Activated T-cell treated with anti-CD3 and anti-CD28 coated beads, Interleukin-2, amount 50 U/mL, for 24 hours (primary cell): ENCODE measurements around the gene AVL9.
"Not testable (repeated sequence)": the region's sequence is repeated elsewhere in the genome, so short reads cannot be mapped to it uniquely, and the experiment has no call there.

ENCODE experiments used
- DNase-seq: peaks from one replicate; pipeline ENCODE4 v3.0.0-alpha.2; 2020
- H3K27ac Mint-ChIP-seq: 2 replicates; pipeline ENCODE4 v1.8.0; 2020; ENCODE audit warnings: mild to moderate bottlenecking, mixed read lengths
- H3K27me3 Mint-ChIP-seq: 2 replicates; pipeline ENCODE4 v1.8.0; 2020; ENCODE audit warnings: mixed read lengths
- H3K36me3 Mint-ChIP-seq: 2 replicates; pipeline ENCODE4 v1.8.0; 2020; ENCODE audit warnings: low read depth, mixed read lengths
- H3K4me1 Mint-ChIP-seq: 2 replicates; pipeline ENCODE4 v1.8.0; 2020; ENCODE audit warnings: low read depth, mixed read lengths
- H3K4me3 Mint-ChIP-seq: 2 replicates; pipeline ENCODE4 v1.8.0; 2020; ENCODE audit warnings: mild to moderate bottlenecking, moderate library complexity, mixed read lengths
- H3K9me3 Mint-ChIP-seq: 2 replicates; pipeline ENCODE4 v1.8.0; 2020; ENCODE audit warnings: mixed read lengths

Gene AVL9

GRCh38 chr7:32495298-32496051 lies at the start of gene AVL9:
TSS of gene AVL9 (plus strand) at chr7:32495489. CDS start at chr7:32495710, 221 bp downstream.
- H3K27me3 Mint-ChIP-seq: no peaks in the 10 kb centered on the region
- peak within 1 kb of the TSS; percentile 99 for H3K27ac Mint-ChIP-seq

GRCh38 chr7:32447218-32447617 lies 48.1 kb upstream of the AVL9 start:
- H3K4me3 Mint-ChIP-seq: no peak overlapping the region
- no peaks in the 10 kb centered on the region for H3K36me3 Mint-ChIP-seq
- H3K27ac Mint-ChIP-seq: no peak overlapping the region
- H3K9me3 Mint-ChIP-seq: no peaks in the 10 kb centered on the region
- no peaks in the 10 kb centered on the region for H3K4me1 Mint-ChIP-seq
- H3K27me3 Mint-ChIP-seq: peaks cover 12% of the 10 kb centered on the region
- DNase-seq: no peak

More at GRCh38 chr7:32495298-32496051, at the start of gene AVL9:
- peak; percentile 100 for DNase-seq
- Mint-ChIP-seq H3K4me1 (peaks cover 45% of the 10 kb centered on the region), H3K4me3 (peak within 1 kb of the TSS; percentile 93), H3K9me3 (no peaks in the 10 kb centered on the region), H3K36me3 (peaks cover 47% of the 10 kb centered on the region)

- H3K27me3 Mint-ChIP-seq: peaks cover 22% of the 10 kb centered on the region
- no peak overlapping the region for H3K27ac Mint-ChIP-seq
- no peak overlapping the region for H3K4me3 Mint-ChIP-seq
- DNase-seq: no peak
- H3K9me3 Mint-ChIP-seq: no peaks in the 10 kb centered on the region
- no peaks in the 10 kb centered on the region for H3K36me3 Mint-ChIP-seq
- no peaks in the 10 kb centered on the region for H3K4me1 Mint-ChIP-seq
Measured at GRCh38 chr7:32453341-32454011, 41.8 kb upstream of the AVL9 start.

- H3K9me3 Mint-ChIP-seq: no peaks in the 10 kb centered on the region
Measured at GRCh38 chr7:32458025-32458424, 37.3 kb upstream of the AVL9 start.

GRCh38 chr7:32459788-32460187 lies 35.5 kb upstream of the AVL9 start:
- Mint-ChIP-seq H3K27ac (no peak overlapping the region), H3K4me3 (no peak overlapping the region), H3K9me3 (no peaks in the 10 kb centered on the region), H3K36me3 (no peaks in the 10 kb centered on the region), H3K4me1 (no peaks in the 10 kb centered on the region), H3K27me3 (peaks cover 18% of the 10 kb centered on the region)
- DNase-seq: no peak

More at GRCh38 chr7:32458025-32458424, 37.3 kb upstream of the AVL9 start:
- DNase-seq: no peak
- H3K36me3 Mint-ChIP-seq: no peaks in the 10 kb centered on the region
- H3K4me1 Mint-ChIP-seq: no peaks in the 10 kb centered on the region
- H3K27ac Mint-ChIP-seq: no peak overlapping the region
- peaks cover 23% of the 10 kb centered on the region for H3K27me3 Mint-ChIP-seq
- H3K4me3 Mint-ChIP-seq: no peak overlapping the region

GRCh38 chr7:32461484-32461883 lies 33.8 kb upstream of the AVL9 start:
- no peaks in the 10 kb centered on the region for H3K36me3 Mint-ChIP-seq
- peaks cover 14% of the 10 kb centered on the region for H3K27me3 Mint-ChIP-seq
- no peaks in the 10 kb centered on the region for H3K9me3 Mint-ChIP-seq

GRCh38 chr7:32462451-32462850 lies 32.8 kb upstream of the AVL9 start:
- Mint-ChIP-seq H3K9me3 (no peaks in the 10 kb centered on the region), H3K27ac (no peak overlapping the region), H3K4me1 (no peaks in the 10 kb centered on the region), H3K4me3 (no peak overlapping the region), H3K36me3 (no peaks in the 10 kb centered on the region), H3K27me3 (peaks cover 9% of the 10 kb centered on the region)
- DNase-seq: no peak

More at GRCh38 chr7:32461484-32461883, 33.8 kb upstream of the AVL9 start:
- no peak overlapping the region for H3K4me3 Mint-ChIP-seq
- H3K27ac Mint-ChIP-seq: no peak overlapping the region
- no peaks in the 10 kb centered on the region for H3K4me1 Mint-ChIP-seq
- DNase-seq: no peak

GRCh38 chr7:32462977-32463376 lies 32.3 kb upstream of the AVL9 start:
- Mint-ChIP-seq H3K9me3 (no peaks in the 10 kb centered on the region), H3K36me3 (no peaks in the 10 kb centered on the region), H3K4me3 (no peak overlapping the region), H3K27me3 (peaks cover 7% of the 10 kb centered on the region), H3K4me1 (no peaks in the 10 kb centered on the region), H3K27ac (no peak overlapping the region)
- DNase-seq: no peak

GRCh38 chr7:32464641-32465416 lies 30.5 kb upstream of the AVL9 start:
- H3K9me3 Mint-ChIP-seq: not testable (repeated sequence)

GRCh38 chr7:32470004-32470403 lies 25.3 kb upstream of the AVL9 start:
- DNase-seq, H3K27ac Mint-ChIP-seq, H3K9me3 Mint-ChIP-seq, H3K4me1 Mint-ChIP-seq, H3K36me3 Mint-ChIP-seq, H3K4me3 Mint-ChIP-seq, H3K27me3 Mint-ChIP-seq: not testable (repeated sequence)

More at GRCh38 chr7:32464641-32465416, 30.5 kb upstream of the AVL9 start:
- not testable (repeated sequence) for H3K27me3 Mint-ChIP-seq, H3K36me3 Mint-ChIP-seq, H3K27ac Mint-ChIP-seq, H3K4me1 Mint-ChIP-seq, DNase-seq, H3K4me3 Mint-ChIP-seq

GRCh38 chr7:32470871-32471270 lies 24.4 kb upstream of the AVL9 start:
- no peak for DNase-seq
- Mint-ChIP-seq H3K27me3 (no peaks in the 10 kb centered on the region), H3K27ac (no peak overlapping the region), H3K36me3 (no peaks in the 10 kb centered on the region), H3K4me1 (no peaks in the 10 kb centered on the region), H3K4me3 (no peak overlapping the region), H3K9me3 (no peaks in the 10 kb centered on the region)

- Mint-ChIP-seq H3K4me1 (no peaks in the 10 kb centered on the region), H3K4me3 (no peak overlapping the region), H3K27me3 (no peaks in the 10 kb centered on the region), H3K27ac (no peak overlapping the region), H3K36me3 (no peaks in the 10 kb centered on the region), H3K9me3 (no peaks in the 10 kb centered on the region)
- no peak for DNase-seq
Measured at GRCh38 chr7:32472015-32472414, 23.3 kb upstream of the AVL9 start.

- no peaks in the 10 kb centered on the region for H3K27me3 Mint-ChIP-seq
- no peak overlapping the region for H3K27ac Mint-ChIP-seq
- no peaks in the 10 kb centered on the region for H3K4me1 Mint-ChIP-seq
- no peak for DNase-seq
- H3K36me3 Mint-ChIP-seq: no peaks in the 10 kb centered on the region
- no peaks in the 10 kb centered on the region for H3K9me3 Mint-ChIP-seq
- no peak overlapping the region for H3K4me3 Mint-ChIP-seq
Measured at GRCh38 chr7:32474008-32474407, 21.3 kb upstream of the AVL9 start.

GRCh38 chr7:32476816-32477648 lies 18.3 kb upstream of the AVL9 start:
- Mint-ChIP-seq H3K4me3 (no peak overlapping the region), H3K4me1 (no peaks in the 10 kb centered on the region), H3K9me3 (no peaks in the 10 kb centered on the region), H3K36me3 (no peaks in the 10 kb centered on the region), H3K27ac (no peak overlapping the region), H3K27me3 (no peaks in the 10 kb centered on the region)
- DNase-seq: no peak
